MM.1S (cell line): ENCODE measurements around the gene RGL3.
"Not testable (repeated sequence)": the region's sequence is repeated elsewhere in the genome, so short reads cannot be mapped to it uniquely, and the experiment has no call there.

Experiments used
- EZH2 ChIP-seq: fragments of 300-600 bp; sonication (generic); optimal IDR thresholded peaks from 2 replicates; pipeline ENCODE3; 2017; ENCODE audit warnings: low read depth, mild to moderate bottlenecking, antibody characterized with exemption, low read length, mixed read lengths
- EZH2phosphoT487 ChIP-seq: fragments of 300-600 bp; sonication (generic); IDR thresholded peaks from 2 replicates; pipeline ENCODE4 v1.6.1; 2018; ENCODE audit warnings: antibody characterized with exemption, low read length
- TF ChIP-seq, protein P1 (sequence below): fragments of 300-600 bp; sonication (generic); IDR thresholded peaks from 2 replicates; pipeline ENCODE4 v1.5.1; 2016; ENCODE audit warnings: antibody characterized with exemption, low read length, mixed read lengths

DNA sequence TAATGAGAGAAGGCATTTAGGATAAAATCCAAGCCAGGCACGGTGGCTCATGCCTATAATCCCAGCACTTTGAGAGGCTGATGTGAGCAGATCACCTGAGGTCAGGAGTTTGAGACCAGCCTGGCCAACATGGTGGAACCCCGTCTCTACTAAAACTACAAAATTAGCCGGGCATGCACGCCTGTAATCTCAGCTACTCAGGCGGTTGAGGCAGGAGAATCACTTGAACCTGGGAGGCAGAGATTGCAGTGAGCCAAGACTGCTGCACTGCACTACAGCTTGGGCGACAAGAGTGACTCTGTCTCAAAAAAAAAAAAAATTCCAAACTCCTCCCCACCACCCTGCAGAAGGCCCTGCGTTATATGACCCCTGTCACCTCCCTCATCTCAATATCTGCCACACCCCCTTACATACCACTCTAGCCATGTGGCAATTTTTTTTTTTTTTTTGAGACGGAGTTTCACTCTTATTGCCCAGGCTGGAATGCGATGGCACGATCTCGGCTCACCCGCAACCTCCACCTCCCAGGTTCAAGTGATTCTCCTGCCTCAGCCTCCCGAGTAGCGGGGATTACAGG, 39.8 kb downstream of the RGL3 start:
- TF ChIP-seq, protein P1, sequence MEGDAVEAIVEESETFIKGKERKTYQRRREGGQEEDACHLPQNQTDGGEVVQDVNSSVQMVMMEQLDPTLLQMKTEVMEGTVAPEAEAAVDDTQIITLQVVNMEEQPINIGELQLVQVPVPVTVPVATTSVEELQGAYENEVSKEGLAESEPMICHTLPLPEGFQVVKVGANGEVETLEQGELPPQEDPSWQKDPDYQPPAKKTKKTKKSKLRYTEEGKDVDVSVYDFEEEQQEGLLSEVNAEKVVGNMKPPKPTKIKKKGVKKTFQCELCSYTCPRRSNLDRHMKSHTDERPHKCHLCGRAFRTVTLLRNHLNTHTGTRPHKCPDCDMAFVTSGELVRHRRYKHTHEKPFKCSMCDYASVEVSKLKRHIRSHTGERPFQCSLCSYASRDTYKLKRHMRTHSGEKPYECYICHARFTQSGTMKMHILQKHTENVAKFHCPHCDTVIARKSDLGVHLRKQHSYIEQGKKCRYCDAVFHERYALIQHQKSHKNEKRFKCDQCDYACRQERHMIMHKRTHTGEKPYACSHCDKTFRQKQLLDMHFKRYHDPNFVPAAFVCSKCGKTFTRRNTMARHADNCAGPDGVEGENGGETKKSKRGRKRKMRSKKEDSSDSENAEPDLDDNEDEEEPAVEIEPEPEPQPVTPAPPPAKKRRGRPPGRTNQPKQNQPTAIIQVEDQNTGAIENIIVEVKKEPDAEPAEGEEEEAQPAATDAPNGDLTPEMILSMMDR: not testable (repeated sequence)
- not testable (repeated sequence) for TF ChIP-seq EZH2, EZH2phosphoT487
